ENCODE results near the gene FAT3.

FAT3 gene

GRCh38 chr11:92227959-92228935, 3.6 kb downstream of the FAT3 start:
- DNase-seq: no peak

GRCh38 chr11:92236856-92237255, 12.2 kb downstream of the FAT3 start:
- DNase-seq: no peak

GRCh38 chr11:92240916-92241315, 16.3 kb downstream of the FAT3 start:
- no peak for DNase-seq

DNA sequence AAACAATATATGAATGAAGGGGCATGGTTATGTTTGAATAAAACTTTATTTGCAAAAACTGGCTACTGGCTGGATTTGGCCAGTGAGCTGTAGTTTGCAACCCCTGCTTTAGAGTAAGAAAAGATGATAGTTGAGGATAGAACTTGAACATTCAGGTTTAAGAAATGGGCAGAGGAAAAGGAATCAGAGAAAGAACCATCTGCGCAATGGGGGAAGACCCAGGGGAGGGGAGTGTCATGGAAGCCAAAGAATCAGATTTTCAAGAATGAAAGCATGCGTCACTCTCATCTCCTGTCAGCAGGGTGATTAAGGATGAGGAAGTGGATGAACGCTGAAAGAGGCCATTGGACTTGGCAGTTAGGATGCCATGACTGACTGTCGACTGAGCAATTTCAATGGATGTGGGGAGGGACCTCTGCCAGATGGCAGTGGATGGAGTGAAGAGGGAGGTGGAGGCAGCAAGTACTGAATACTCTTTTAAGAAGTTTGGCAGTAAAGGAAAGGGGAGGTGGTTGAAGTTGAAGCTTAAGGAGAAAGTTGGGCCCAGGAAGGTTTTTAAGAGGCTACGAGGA, 21.2 kb downstream of the FAT3 start:
- no peak for DNase-seq

DNA sequence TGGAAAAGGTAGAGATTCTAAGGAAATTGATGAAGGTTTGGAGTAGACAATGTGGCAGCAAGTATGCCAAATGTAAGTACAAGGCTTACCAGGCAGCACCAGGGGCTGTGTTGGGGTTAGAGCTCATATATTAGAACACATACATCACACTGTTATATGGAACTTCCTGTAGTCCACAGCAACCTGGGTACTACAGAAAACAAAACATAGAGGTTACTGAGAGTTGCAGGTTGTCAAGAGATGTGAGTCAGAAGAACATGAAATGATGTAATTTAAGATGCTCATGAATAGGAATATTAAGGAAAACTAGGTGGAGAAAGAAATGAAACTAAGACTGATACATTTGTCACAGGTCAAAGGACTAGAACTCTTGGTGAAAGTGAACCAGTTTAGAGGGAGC, 22.0 kb downstream of the FAT3 start:
- DNase-seq: no peak

DNA sequence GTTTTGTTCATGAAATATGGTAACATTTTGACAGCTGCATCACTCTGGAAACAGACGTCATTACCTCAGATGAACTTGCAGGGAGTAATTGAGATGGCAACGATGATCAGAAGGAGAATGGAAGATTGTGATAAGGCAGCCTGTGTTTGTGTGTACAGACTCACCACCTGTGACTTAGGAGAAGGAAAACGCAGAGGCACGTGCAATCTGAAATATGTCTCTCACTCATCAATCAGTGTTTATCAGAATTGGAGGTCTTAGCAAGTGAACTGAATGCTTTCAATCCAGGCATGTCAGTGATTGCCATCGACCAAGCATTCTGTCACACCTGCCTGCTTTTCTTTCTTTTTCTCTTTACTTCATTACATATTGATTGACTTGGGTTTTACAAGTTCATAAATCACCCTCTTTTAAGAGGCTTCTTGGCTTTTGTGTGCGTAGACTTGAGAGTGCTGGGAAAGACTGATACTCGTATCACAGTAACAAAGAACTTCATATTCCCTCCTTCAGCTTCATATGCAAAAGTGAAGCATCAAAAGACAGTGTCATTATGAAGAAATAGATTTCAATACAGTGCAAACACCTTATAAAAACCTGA, 24.6 kb downstream of the FAT3 start:
- DNase-seq: no peak

DNA sequence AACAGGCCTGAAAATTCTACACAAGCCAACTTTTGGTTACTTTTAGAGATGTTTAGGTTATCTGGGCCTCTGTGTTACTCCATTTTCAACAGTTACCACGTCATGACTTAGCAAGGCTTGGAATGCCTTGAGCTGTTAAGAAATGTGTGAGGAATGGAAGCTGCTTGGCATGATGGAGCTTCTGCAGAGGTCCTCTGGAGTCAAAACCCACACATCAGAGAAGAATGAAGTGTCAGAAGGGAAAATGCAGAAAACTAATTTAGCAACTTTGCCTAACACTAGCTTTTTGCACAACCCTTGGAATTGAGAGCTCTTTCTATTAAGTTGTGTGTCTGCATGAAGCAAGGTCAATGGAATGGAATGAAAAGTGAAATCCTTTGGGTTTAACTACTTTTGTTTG, 27.4 kb downstream of the FAT3 start:
- DNase-seq: no peak

DNA sequence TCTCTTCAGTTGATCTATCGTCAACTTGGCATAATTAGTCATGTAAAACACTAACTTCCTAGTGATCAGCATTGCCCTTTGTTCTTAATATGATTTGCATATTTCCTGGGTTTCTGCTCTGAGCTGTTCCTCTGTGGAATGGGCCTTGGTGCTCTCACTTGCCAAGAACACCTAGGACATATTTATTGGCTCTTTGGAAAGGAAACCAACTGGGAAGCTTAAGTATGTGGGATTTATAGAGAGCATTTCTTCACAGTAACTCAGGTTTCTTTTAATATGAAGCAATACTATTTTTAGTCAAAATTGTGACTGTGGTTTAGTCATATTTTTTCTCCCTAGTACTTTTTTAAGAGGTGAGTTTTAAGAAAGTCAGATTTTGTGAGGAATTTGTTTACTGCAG, 28.8 kb downstream of the FAT3 start:
- no peak for DNase-seq

DNA sequence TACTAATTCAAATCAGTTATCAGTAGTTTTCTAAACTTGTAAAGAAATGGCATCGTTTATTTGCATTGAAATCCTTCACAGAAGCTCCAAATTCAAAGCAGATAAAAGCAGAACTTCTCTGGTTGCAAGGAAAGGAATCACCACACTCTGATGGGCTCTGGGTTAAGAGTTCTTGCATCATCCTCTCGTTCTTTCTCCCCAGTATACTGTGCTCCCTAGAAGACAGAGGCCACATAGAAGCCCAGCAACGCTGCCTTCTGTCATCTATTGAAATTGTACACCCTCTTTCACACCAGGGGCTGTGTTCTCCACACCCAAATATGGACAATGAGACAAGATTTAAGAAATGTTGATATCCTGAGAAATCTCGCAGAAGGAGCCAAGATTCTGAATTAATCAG, 29.3 kb downstream of the FAT3 start:
- DNase-seq: no peak

- no peak for DNase-seq
These were observed 32.9 kb downstream of the FAT3 start for GRCh38 chr11:92257536-92257935.

DNA sequence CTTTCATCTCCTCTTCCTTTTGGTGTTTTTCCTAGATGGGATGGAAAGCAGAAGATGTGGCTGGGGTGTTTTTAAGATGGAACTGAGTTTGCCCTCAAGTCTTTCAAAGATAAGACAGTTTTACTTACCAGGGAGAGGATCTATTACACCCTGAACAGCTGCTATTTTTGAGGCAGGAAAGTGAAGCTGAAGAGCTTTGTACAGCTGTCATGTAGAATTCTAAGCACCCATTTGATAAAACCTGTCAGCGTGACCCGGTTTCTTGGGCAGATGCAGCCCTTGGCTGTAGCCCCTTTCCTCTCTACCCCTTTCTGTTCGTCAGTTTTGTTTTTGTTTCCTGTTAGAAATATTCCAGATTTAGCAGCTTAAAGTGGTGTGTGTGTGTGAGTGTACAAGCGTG, 35.2 kb downstream of the FAT3 start:
- DNase-seq: no peak

GRCh38 chr11:92264350-92264749, 39.7 kb downstream of the FAT3 start:
- no peak for DNase-seq

DNA sequence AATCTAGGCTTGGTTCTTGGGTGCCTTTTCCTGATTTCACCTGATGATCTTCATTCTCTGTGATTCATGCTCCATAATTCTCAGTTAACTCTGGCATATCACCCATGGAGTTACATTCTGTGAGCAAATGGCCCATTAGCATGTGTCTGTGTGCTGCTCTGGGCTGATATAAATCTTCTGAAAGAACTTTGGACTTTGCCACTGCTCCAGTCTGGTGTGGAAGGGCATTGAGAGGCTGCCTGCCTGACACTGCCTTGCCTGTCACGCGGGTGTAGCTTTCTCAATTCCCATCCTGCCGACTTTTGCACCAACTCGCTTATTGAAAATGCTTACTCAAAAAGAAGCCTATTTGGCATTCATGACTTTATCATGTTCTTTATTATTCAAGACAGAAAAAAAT, 42.2 kb downstream of the FAT3 start:
- DNase-seq: no peak

GRCh38 chr11:92267278-92267677, 42.7 kb downstream of the FAT3 start:
- DNase-seq: no peak

DNA sequence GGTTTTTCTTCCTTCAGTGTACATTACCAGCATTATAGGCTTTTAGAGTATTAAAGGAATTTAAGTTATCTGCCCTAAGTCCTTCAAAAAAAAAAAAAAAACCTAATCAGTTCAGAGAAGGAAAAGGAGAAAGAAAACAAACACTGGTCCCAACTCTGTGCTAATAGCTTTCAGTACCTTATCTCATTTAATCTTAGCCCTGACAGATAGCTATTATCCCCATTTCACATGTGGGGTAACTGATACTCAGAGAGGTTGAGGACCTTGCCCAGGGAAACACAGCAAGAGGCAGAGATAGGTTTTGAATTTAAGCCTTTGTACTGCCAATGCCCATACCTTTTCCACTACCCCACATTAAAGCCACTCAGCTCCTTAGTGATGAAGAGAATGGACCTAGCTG, 43.4 kb downstream of the FAT3 start:
- no peak for DNase-seq

DNA sequence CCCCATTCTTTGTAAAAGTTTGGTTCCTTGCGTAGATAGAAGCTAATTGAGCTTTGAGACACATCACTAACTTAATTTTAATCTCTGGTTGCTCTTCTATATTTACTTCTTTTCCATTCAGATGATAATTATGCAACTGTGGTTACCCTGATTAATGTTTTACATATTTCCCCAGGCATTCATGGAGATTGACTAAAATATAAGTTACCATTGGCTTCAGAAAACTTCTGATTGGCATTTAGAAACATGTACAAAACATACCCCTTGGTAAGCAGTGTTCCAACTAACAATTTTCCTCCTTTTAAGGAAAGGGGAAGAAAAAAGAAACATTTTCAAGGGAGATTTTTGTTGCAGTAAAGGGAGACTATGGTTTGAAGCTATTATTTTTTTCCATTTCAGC, 43.9 kb downstream of the FAT3 start:
- DNase-seq: no peak

DNA sequence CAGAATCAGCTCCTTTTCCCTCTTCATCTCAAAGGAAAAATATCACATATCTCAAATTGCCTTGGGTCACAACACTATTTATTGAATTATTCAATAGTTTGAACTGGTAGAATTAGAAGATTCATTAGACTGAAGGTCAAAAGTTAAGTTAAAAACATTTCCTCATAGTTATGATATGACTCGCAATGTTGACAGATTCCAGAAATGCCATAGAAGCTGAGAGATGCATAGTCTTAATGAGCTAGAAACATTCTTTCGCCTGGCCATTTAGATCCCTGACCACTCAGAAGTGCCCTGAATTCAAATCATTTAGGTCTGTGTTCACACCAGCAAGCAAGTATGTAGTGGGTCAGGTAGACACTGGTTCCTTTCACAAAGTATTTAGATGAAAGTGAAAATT, 44.4 kb downstream of the FAT3 start:
- no peak for DNase-seq

GRCh38 chr11:92269841-92270240, 45.2 kb downstream of the FAT3 start:
- no peak for DNase-seq

DNA sequence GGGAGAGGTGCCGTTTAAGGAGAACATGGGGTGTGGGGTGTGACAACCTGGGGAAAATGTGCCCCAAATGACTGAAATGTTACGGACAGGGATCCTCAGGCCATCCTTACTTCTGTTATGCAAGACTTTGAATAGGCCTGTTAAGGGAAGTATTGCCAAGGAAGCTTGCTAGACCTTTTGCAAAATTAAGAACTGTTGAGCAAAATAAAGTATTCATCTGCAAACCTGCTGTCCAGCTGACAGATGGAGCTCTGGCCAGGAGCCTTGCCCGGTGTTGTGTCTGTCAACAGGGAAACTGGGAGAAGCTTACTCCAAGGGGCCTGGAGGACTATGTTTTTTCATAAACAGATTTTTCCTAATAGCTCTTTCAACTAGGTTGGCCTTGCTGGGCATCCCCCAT, 48.0 kb downstream of the FAT3 start:
- DNase-seq: no peak

Measured in activated CD4-positive, alpha-beta T cell treated with anti-CD3 and anti-CD28 coated beads for 4 hours (primary cell).